Measurements from ENCODE around the gene IL17F.
A peak's percentile ranks its signal among the peaks of the same experiment; 100 is the strongest.
"Not testable (repeated sequence)": the region's sequence is repeated elsewhere in the genome, so short reads cannot be mapped to it uniquely, and the experiment has no call there.

Gene IL17F

DNA sequence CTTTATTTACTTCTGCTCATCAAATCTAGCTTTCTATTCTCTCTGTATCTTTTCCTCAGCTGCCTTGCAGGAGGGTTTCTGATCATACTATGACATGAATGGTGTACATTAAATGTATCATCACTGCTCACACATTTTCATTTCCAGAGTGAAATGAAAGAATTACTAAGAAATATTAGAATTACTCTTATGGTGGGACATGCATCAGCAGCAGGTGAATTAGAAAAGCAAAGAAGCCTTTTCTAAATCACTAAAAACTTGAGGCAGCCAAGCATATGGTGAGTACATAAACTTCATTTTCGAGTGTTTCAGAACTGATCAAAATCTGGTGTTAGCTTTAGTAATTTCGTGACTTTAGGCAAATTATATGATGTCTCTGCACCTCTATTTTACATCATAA, 34.5 kb downstream of the IL17F start:
- TF ChIP-seq, protein P1, sequence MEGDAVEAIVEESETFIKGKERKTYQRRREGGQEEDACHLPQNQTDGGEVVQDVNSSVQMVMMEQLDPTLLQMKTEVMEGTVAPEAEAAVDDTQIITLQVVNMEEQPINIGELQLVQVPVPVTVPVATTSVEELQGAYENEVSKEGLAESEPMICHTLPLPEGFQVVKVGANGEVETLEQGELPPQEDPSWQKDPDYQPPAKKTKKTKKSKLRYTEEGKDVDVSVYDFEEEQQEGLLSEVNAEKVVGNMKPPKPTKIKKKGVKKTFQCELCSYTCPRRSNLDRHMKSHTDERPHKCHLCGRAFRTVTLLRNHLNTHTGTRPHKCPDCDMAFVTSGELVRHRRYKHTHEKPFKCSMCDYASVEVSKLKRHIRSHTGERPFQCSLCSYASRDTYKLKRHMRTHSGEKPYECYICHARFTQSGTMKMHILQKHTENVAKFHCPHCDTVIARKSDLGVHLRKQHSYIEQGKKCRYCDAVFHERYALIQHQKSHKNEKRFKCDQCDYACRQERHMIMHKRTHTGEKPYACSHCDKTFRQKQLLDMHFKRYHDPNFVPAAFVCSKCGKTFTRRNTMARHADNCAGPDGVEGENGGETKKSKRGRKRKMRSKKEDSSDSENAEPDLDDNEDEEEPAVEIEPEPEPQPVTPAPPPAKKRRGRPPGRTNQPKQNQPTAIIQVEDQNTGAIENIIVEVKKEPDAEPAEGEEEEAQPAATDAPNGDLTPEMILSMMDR (IDR thresholded peaks at IDR 0.05; ENCODE audit: low read depth, low read length), result no peak
- TF ChIP-seq POLR2A (IDR thresholded peaks at IDR 0.05; ENCODE audit: extremely low read depth, insufficient read length) (no peak), MYC (IDR thresholded peaks at IDR 0.05; ENCODE audit: low read depth, low read length) (no peak)
- TF ChIP-seq, protein P2, sequence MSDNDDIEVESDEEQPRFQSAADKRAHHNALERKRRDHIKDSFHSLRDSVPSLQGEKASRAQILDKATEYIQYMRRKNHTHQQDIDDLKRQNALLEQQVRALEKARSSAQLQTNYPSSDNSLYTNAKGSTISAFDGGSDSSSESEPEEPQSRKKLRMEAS (IDR thresholded peaks at IDR 0.05; ENCODE audit: low read depth, low read length), result no peak
- no peak for DNase-seq (ENCODE audit: low read depth)

DNA sequence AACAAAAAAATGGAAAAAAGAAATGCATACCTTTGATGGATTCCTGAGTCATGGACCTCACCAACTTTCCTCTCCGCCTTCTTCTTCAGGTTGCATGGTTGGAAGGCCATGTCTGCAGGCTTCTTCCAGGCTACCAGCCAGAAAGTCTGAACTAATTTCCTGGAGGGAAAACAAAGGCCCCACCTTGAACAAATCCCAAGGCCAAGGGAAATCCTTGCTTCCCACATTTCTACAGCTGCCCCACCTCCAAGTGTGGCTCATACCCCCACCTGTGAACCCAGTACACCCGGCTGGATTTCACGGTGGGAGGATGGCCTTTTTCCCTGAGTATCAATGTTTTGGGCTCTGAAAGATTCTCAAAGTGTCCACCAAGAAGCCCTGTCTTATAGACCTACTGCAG, 35.7 kb downstream of the IL17F start:
- TF ChIP-seq MYC (IDR thresholded peaks at IDR 0.05; ENCODE audit: low read depth, low read length) (no peak), POLR2A (IDR thresholded peaks at IDR 0.05; ENCODE audit: extremely low read depth, insufficient read length) (no peak)
- TF ChIP-seq, protein P1 (IDR thresholded peaks at IDR 0.05; ENCODE audit: low read depth, low read length), result no peak
- TF ChIP-seq, protein P2 (IDR thresholded peaks at IDR 0.05; ENCODE audit: low read depth, low read length), result no peak
- H3K4me3 ChIP-seq (ENCODE audit: low read depth, low read length), result no peak overlapping the region

More for the DNA sequence above, 34.5 kb downstream of the IL17F start:
- H3K4me3 ChIP-seq (ENCODE audit: low read depth, low read length), result no peak overlapping the region

DNA sequence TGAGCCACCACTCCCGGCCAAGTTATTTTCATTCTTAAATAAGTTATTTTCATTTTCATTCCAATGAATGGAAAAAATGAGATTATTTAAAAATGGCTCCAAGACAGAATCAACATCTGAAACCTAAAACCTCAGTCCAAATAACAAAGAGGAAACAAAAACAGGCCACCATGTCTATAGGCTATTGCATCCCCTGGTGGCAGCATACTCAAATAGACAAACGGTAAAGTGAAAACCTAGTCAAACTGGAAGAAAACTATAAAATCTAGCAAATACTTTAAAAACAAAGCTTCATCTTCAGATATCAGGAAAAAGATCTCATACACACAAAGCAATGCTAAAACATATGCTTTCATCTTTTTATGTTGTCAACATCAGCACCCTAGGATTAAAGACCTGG, 37.2 kb downstream of the IL17F start:
- no peak for DNase-seq (ENCODE audit: low read depth)
- TF ChIP-seq, protein P1 (IDR thresholded peaks at IDR 0.05; ENCODE audit: low read depth, low read length), result peak; percentile 15
- TF ChIP-seq POLR2A (IDR thresholded peaks at IDR 0.05; ENCODE audit: extremely low read depth, insufficient read length), result no peak
- H3K4me3 ChIP-seq (ENCODE audit: low read depth, low read length), result no peak overlapping the region

More for the DNA sequence above, 35.7 kb downstream of the IL17F start:
- DNase-seq (ENCODE audit: low read depth), result no peak

DNA sequence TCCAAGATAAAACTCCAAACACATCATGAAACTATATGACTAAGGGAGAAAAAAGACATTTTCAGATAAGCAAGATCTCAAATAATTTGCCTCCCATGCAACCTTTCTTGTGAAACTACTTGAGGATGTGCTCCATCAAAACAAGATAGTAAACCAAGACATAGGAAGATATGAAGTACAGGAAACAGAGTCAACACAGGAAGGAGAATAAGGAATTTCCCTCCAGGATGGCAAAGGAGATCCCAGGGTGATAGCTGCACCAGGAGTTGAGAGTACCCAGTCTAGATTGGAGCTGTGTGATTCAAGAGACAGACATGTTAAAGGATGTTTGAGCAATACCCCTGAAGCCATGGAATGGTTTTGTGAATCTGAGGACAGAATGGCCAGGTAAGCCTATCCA, 42.8 kb downstream of the IL17F start:
- H3K4me3 ChIP-seq (ENCODE audit: low read depth, low read length), result no peak overlapping the region
- DNase-seq (ENCODE audit: low read depth), result no peak
- TF ChIP-seq, protein P1 (IDR thresholded peaks at IDR 0.05; ENCODE audit: low read depth, low read length), result no peak
- TF ChIP-seq POLR2A (IDR thresholded peaks at IDR 0.05; ENCODE audit: extremely low read depth, insufficient read length) (no peak), MYC (IDR thresholded peaks at IDR 0.05; ENCODE audit: low read depth, low read length) (no peak)
- TF ChIP-seq, protein P2 (IDR thresholded peaks at IDR 0.05; ENCODE audit: low read depth, low read length), result no peak

DNA sequence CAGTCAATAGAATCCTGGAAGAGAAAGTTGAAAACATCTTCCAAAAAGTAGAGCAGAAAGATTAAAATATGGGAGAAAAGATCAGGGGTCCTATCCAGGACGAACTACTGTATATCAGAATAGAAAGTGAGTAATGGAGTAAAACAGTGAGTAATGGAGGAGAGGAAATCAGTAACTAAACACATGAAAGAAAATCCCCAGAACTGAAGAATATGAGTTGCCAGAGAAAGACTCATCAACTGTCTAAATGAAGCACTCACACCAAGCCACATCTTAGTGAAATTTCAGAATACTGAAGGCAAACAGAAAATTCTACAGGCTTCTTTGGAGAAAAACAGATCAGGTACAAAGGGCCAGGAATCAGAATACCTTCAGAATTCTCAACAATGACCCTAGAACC, 43.3 kb downstream of the IL17F start:
- TF ChIP-seq POLR2A (IDR thresholded peaks at IDR 0.05; ENCODE audit: extremely low read depth, insufficient read length) (no peak), MYC (IDR thresholded peaks at IDR 0.05; ENCODE audit: low read depth, low read length) (no peak)
- TF ChIP-seq, protein P2 (IDR thresholded peaks at IDR 0.05; ENCODE audit: low read depth, low read length), result no peak
- TF ChIP-seq, protein P1 (IDR thresholded peaks at IDR 0.05; ENCODE audit: low read depth, low read length), result no peak
- DNase-seq (ENCODE audit: low read depth), result no peak
- no peak overlapping the region for H3K4me3 ChIP-seq (ENCODE audit: low read depth, low read length)

DNA sequence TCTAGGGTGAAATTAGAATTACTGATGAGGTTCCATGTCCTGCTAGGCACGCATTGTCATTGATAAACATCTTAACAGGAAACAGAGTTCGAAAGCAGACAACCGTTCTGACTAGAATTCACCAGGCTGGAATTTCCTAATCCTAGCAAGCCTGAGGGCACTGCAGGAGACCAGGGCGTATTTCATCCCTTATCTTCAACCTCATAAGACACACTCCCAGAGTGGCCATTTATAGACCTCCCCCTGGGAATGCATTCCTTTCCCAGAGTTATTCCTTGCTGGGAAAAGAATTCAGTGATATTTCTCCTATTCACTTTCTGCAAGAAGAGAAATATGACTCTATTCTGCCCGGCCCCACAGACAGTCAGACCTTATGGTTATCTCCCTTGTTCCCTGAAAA, 44.2 kb downstream of the IL17F start:
- not testable (repeated sequence) for H3K4me3 ChIP-seq (ENCODE audit: low read depth, low read length); DNase-seq (ENCODE audit: low read depth)
